BJ (cell line): ENCODE measurements around the gene CDC14B. TPM values are rescaled to one million over a fixed set of nuclear protein-coding genes. Genes with fewer than 3 reads are reported as not detected.

ENCODE experiments used
- CTCF ChIA-PET: fragments of 350-600 bp; formaldehyde crosslinking; extraction: SDS; loops from one replicate; lab custom pipeline; 2021; ENCODE audit warnings: antibody characterized with exemption, inconsistent platforms; lab: Yijun Ruan, JAX
- POLR2A ChIA-PET: fragments of 300-600 bp; sonication (Branson Sonifier 250); formaldehyde crosslinking; extraction: SDS; loops from one replicate; lab custom pipeline; 2021; ENCODE audit warnings: antibody characterized with exemption; lab: Charles Lee
- DNase-seq: peaks from one replicate; pipeline ENCODE4 v3.0.0-alpha.2; 2011; ENCODE audit warnings: low read depth
- H3K27me3 ChIP-seq: 2 replicates; pipeline ENCODE4 v1.6.0; 2011; ENCODE audit warnings: low read length; ENCODE audit not compliant: control insufficient read depth, insufficient read depth
- H3K36me3 ChIP-seq: 2 replicates; pipeline ENCODE4 v1.5.1; 2011; ENCODE audit warnings: low read length; ENCODE audit not compliant: control insufficient read depth, insufficient read depth
- H3K4me3 ChIP-seq: 2 replicates; pipeline ENCODE4 v1.5.1; 2011; ENCODE audit warnings: low read depth, mild to moderate bottlenecking, control low read depth, low read length
- polyA plus RNA-seq: library from polyadenylated mRNA; depleted of rRNA; stranded (reverse); fragments of >200 nt; gene quantifications from 2 replicates; pipeline ENCODE4 v1.2.3, GENCODE V29; 2011
- TF ChIP-seq, protein P1 (sequence below): IDR thresholded peaks from 2 replicates; pipeline ENCODE4 v1.5.1; 2011; ENCODE audit warnings: low read depth, mild to moderate bottlenecking, control low read depth, inconsistent platforms, low read length, moderate library complexity; ENCODE audit not compliant: insufficient read depth

CDC14B gene
- polyA plus RNA-seq, 1 experiment, result 12.1 TPM

DNA sequence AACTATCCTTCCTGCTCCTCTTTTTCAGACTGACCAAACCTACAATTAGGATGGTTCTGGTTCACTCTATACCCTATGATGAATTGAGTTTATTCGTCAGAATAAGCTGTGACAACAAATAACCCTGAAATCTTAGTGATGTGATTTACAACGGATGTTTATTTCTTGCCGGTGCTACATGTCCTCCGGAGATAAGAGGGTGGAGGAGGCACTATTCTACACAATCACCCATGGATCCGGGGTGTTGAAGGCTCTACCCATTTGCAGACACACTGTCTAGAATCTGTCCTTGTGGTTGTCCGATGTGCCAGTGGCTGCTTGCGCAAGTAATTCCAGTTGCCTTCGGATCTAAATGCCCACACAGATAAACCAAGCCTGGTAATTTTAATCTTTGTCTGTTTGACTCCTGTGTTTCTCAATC, 44.7 kb downstream of the CDC14B start:
- ChIA-PET CTCF (no interaction called here), POLR2A (no interaction called here)
- Histone ChIP-seq H3K4me3 (no peak overlapping the region), H3K27me3 (no peaks in the 10 kb centered on the region), H3K36me3 (no peaks in the 10 kb centered on the region)
- TF ChIP-seq, protein P1, sequence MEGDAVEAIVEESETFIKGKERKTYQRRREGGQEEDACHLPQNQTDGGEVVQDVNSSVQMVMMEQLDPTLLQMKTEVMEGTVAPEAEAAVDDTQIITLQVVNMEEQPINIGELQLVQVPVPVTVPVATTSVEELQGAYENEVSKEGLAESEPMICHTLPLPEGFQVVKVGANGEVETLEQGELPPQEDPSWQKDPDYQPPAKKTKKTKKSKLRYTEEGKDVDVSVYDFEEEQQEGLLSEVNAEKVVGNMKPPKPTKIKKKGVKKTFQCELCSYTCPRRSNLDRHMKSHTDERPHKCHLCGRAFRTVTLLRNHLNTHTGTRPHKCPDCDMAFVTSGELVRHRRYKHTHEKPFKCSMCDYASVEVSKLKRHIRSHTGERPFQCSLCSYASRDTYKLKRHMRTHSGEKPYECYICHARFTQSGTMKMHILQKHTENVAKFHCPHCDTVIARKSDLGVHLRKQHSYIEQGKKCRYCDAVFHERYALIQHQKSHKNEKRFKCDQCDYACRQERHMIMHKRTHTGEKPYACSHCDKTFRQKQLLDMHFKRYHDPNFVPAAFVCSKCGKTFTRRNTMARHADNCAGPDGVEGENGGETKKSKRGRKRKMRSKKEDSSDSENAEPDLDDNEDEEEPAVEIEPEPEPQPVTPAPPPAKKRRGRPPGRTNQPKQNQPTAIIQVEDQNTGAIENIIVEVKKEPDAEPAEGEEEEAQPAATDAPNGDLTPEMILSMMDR, result no peak
- no peak for DNase-seq

DNA sequence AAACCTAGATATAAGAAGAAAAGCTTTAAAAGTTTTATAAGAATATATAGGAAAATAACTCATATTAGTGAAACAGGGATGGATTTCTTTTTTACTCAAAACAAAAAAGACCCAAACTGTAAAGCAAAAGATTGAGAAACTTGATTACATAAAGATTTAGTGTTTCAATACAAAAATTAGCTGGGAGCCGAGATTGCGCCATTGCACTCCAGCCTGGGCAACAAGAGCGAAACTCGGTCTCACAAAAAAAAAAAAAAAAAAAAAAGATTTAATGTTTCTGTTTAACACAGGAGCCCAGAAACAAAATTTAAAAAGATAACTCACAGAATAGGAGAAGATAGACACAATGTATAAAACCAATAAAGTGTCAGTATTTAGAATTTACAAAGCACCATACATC, 45.2 kb downstream of the CDC14B start:
- H3K36me3 ChIP-seq, result no peaks in the 10 kb centered on the region
- CTCF ChIA-PET, result interaction anchor here (0.5 kb wide), 1 partner anchor 30 kb away, joined by 5 read pairs; no protein-coding TSS in a partner anchor
- no peaks in the 10 kb centered on the region for H3K27me3 ChIP-seq
- no peak overlapping the region for H3K4me3 ChIP-seq
- DNase-seq, result no peak
- TF ChIP-seq, protein P1, result no peak
- POLR2A ChIA-PET, result no interaction called here

DNA sequence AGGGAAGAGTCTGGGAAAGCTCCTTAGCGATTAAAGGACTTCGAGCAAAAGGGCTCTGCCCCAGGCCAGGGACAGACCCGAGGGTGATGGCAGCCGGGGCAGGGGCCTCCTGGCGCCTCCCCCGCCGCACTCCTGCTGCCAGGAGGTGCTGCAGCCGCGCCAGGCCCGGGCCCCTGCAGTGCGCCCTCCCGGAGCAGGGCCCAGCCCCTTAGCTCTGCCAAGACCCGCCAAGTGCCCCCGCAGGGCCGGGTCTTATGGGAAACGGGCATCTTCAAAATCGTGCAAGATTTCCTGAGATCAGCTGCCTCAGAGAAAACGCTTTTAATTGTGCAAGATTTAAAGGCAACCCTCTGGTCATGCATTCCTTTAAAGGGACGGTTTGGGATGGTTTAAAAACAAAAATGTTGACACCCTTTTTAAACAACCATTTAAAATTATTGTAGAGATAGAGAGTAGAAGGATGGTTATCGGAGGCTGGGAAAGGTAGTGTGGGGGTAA, 52.4 kb downstream of the CDC14B start:
- peak overlapping the region; percentile 79 for H3K4me3 ChIP-seq
- H3K36me3 ChIP-seq, result no peaks in the 10 kb centered on the region
- TF ChIP-seq, protein P1, result no peak
- CTCF ChIA-PET, result interaction anchor here (0.7 to 2.4 kb wide), 9 partner anchors 10 to 117 kb away, joined by 3 to 10 read pairs (median 4); partner anchors contain the start of gene HABP4
- no peak for DNase-seq
- H3K27me3 ChIP-seq, result no peaks in the 10 kb centered on the region
- POLR2A ChIA-PET, result no interaction called here

DNA sequence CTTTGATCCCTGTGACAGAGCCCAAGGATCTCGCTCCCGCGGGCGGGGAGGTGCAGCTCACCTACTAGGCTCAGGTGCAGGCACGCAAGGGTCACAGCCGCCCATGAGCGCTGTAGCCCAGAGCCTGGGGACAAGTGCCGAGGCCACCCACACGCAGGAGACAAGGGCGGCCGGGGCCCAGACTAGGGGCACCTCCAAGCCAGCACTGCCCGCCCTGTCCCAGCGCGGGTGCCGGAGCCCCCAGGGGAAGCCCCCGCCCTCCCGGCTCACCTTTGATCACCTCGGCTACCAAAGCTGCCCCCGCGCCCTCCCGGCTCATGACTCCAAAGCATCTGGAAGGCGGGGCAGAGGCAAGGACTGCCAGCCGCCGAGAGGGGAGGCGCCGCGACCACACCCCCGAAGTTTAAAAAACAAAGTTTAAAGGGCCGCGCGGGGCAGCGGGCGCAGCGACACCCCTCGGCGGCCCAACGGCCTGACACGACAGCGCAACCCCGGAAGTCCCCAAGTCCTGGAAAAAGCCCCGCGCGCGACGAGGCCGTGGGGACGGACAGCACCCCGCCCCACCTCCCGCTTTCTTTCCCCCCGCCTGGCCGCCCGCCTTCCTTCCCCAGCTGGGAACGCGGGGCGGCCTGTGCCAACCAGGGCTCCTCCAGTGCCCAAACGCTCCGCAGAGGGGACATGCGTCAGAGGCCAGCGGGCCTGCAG, 53.0 kb downstream of the CDC14B start:
- TF ChIP-seq, protein P1, result peak; percentile 61
- H3K4me3 ChIP-seq, result peak overlapping the region; percentile 79
- H3K27me3 ChIP-seq, result no peaks in the 10 kb centered on the region
- H3K36me3 ChIP-seq, result 0 out of 2 replicates have a peak, but pooled peaks cover 1% of the 10 kb centered on the region
- ChIA-PET CTCF (interaction anchor here (0.7 to 2.4 kb wide), 12 partner anchors 9 to 116 kb away, joined by 3 to 10 read pairs (median 3); partner anchors contain the start of gene HABP4), POLR2A (no interaction called here)
- no peak for DNase-seq
